K562 (cell line): ENCODE results near the gene ADGRB3. TPM values are rescaled to one million over a fixed set of nuclear protein-coding genes. Genes with fewer than 3 reads are reported as not detected.

Experiments
- ATAC-seq: fragments of 200-7000 bp; cut with Tn5 transposase; 3 replicates; pipeline ENCODE4 v1.9.1; 2020; ENCODE audit warnings: moderate library complexity
- BruUV-seq: library from RNA; stranded (reverse); fragments of 400-500 nt; replicated peaks from 2 replicates; lab custom pipeline; 2021; lab: Mats Ljungman, UMichigan
- CTCF ChIA-PET: fragments of 300-600 bp; formaldehyde crosslinking; extraction: SDS; loops from one replicate; lab custom pipeline; 2021; ENCODE audit warnings: low intra/inter-chr PET ratio; lab: Yijun Ruan, JAX
- POLR2A ChIA-PET: fragments of 300-600, 350-650 bp; sonication (Branson Sonifier 250); formaldehyde crosslinking; extraction: SDS; loops from one replicate; lab custom pipeline; 2021; ENCODE audit warnings: antibody characterized with exemption, inconsistent platforms; lab: Yijun Ruan, JAX
- DNase-seq, 4 experiments: peaks; one replicate each; pipeline versions ENCODE4 v3.0.0 to v3.0.0-alpha.2; 2011 to 2018; ENCODE audit warnings: low spot score in 3 of 4, mixed read lengths in 3 of 4; ENCODE audit errors: extremely low read depth in 1 of 4
- FAIRE-seq: peaks from 2 replicates; lab custom pipeline; 2011; peaks lifted over from hg19 to GRCh38; lab: Jason Lieb, UNC
- H2AFZ ChIP-seq: 2 replicates; pipeline ENCODE4 v1.6.0; 2011; ENCODE audit warnings: low read depth, low read length, control low read depth, inconsistent platforms
- H3K27ac ChIP-seq: fragments of 200-600 bp; 3 replicates; pipeline ENCODE4 v1.8.0; 2011; ENCODE audit warnings: low read depth, mild to moderate bottlenecking, control low read depth, inconsistent platforms, low read length, moderate library complexity, mixed read lengths; ENCODE audit errors: extremely low read depth
- H3K27me3 ChIP-seq, 2 experiments: fragments of 300-600 bp in 1 of 2; 2 replicates in 1 of 2; 3 replicates in 1 of 2; pipeline versions ENCODE4 v1.6.0 to v1.8.0; 2011; ENCODE audit warnings: inconsistent platforms in 2 of 2, low read length in 2 of 2, mild to moderate bottlenecking in 1 of 2, mixed read lengths in 1 of 2, moderate library complexity in 1 of 2; ENCODE audit not compliant: control insufficient read depth in 2 of 2, insufficient read depth in 2 of 2
- H3K36me3 ChIP-seq: fragments of 300-600 bp; 3 replicates; pipeline ENCODE4 v1.8.0; 2011; ENCODE audit warnings: mild to moderate bottlenecking, low read length, inconsistent platforms; ENCODE audit not compliant: control insufficient read depth, insufficient read depth
- H3K4me1 ChIP-seq, 2 experiments: fragments of 200-600 bp in 1 of 2; replicated peaks in 1 of 2; 2 replicates in 1 of 2; 3 replicates in 1 of 2; pipeline versions ENCODE4 v1.5.1 to v1.8.0; 2011; ENCODE audit warnings: inconsistent platforms in 2 of 2, low read length in 2 of 2, mild to moderate bottlenecking in 1 of 2, mixed read lengths in 1 of 2, moderate library complexity in 1 of 2; ENCODE audit not compliant: control insufficient read depth in 2 of 2, insufficient read depth in 2 of 2
- H3K4me2 ChIP-seq: 2 replicates; pipeline ENCODE4 v1.6.1; 2011; ENCODE audit warnings: low read length, control low read depth, inconsistent platforms, mixed read lengths; ENCODE audit not compliant: insufficient read depth
- H3K4me3 ChIP-seq: fragments of 200-600 bp; sonication (generic), shearing (Covaris generic); 2 replicates; pipeline ENCODE4 v1.5.1; 2016; ENCODE audit warnings: control low read depth, inconsistent platforms
- H3K79me2 ChIP-seq: fragments of 200-600 bp; 3 replicates; pipeline ENCODE4 v1.8.0; 2011; ENCODE audit warnings: low read length, inconsistent platforms; ENCODE audit not compliant: control insufficient read depth, insufficient read depth
- H3K9ac ChIP-seq, 2 experiments: 2 replicates each; pipeline versions ENCODE4 v1.6.0 to v1.6.1; 2011; ENCODE audit warnings: low read depth in 2 of 2, low read length in 2 of 2, control low read depth in 1 of 2, inconsistent platforms in 1 of 2, mild to moderate bottlenecking in 1 of 2, mixed read lengths in 1 of 2; ENCODE audit not compliant: insufficient read depth in 1 of 2
- H3K9me1 ChIP-seq: one replicate; pipeline ENCODE4 v1.6.0; 2011; ENCODE audit warnings: inconsistent platforms, mild to moderate bottlenecking, low read length, moderate library complexity; ENCODE audit not compliant: control insufficient read depth, insufficient read depth
- H3K9me3 ChIP-seq: replicated peaks from 2 replicates; pipeline ENCODE4 v1.5.1; 2011; ENCODE audit warnings: low read depth, low read length, inconsistent platforms; ENCODE audit not compliant: control insufficient read depth, insufficient read depth
- H4K20me1 ChIP-seq: replicated peaks from 2 replicates; pipeline ENCODE4 v1.6.1; 2011; ENCODE audit warnings: low read length, inconsistent platforms, mixed read lengths; ENCODE audit not compliant: control insufficient read depth, insufficient read depth
- CEBPG ChIP-seq, 3 experiments: fragments of 200-800 bp in 1 of 3; sonication (Bioruptor generic) in 1 of 3; sonication (generic) in 1 of 3; formaldehyde crosslinking in 1 of 3; IDR thresholded peaks in 2 of 3; conservative IDR thresholded peaks in 1 of 3; 2 replicates each; pipeline versions ENCODE4 v1.6.1 to v1.8.0; 2016 to 2022; ENCODE audit warnings: missing compliant biosample characterization in 2 of 3, missing genetic modification characterization in 2 of 3, mild to moderate bottlenecking in 1 of 3, missing genetic modification reagents in 1 of 3
- CHD1 ChIP-seq: fragments of 200-600 bp; sonication (generic); IDR thresholded peaks from one replicate; pipeline ENCODE4 v1.6.1; 2012; ENCODE audit warnings: mild to moderate bottlenecking, moderate library complexity, low read length, inconsistent platforms
- CREB3 ChIP-seq: fragments of 450-650 bp; conservative IDR thresholded peaks from 2 replicates; pipeline ENCODE4 v1.6.1; 2016; ENCODE audit warnings: missing genetic modification characterization, low read depth, mild to moderate bottlenecking, missing compliant biosample characterization, moderate library complexity
- NR2F6 ChIP-seq: fragments of 450-650 bp; formaldehyde crosslinking; IDR thresholded peaks from 2 replicates; pipeline ENCODE4 v1.4.0; 2020; ENCODE audit warnings: mild to moderate bottlenecking
- PHF21A ChIP-seq: fragments of 450-650 bp; IDR thresholded peaks from 2 replicates; pipeline ENCODE4 v1.6.1; 2017; ENCODE audit warnings: low read depth, borderline replicate concordance
- RFX5 ChIP-seq: IDR thresholded peaks from 2 replicates; pipeline ENCODE4 v1.6.1; 2011; ENCODE audit warnings: low read depth, mild to moderate bottlenecking, improper control_type of control experiment, low read length
- ZBTB7A ChIP-seq: IDR thresholded peaks from 2 replicates; pipeline ENCODE4 v1.6.1; 2011; ENCODE audit warnings: low read depth, mild to moderate bottlenecking, low read length, moderate library complexity, borderline replicate concordance; ENCODE audit not compliant: control insufficient read depth
- ZNF431 ChIP-seq: sonication (generic); formaldehyde crosslinking; IDR thresholded peaks from 2 replicates; pipeline ENCODE4 v1.8.0; 2022; ENCODE audit warnings: mild to moderate bottlenecking, missing genetic modification reagents
- WGBS: fragments of 100-300 bp; shearing (Covaris generic); methylation state at CpG from one replicate; pipeline ENCODE4 v1.1.6; 2016; ENCODE audit warnings: low coverage, mixed read lengths; ENCODE audit not compliant: insufficient coverage; ENCODE audit errors: missing lambda C conversion rate; 5-methylcytosine and 5-hydroxymethylcytosine counted together
- in situ Hi-C: fragments of 300-500 bp; cut with MboI; formaldehyde crosslinking; loops from 4 replicates; pipeline ENCODE4 v1.15.0; 2018; ENCODE audit warnings: inconsistent platforms, mixed read lengths
- intact Hi-C: fragments of 100-400 bp; cut with micrococcal nuclease; formaldehyde crosslinking; loops from 2 replicates; pipeline ENCODE4 v1.14.2; 2022
- polyA plus RNA-seq, 8 experiments: library from polyadenylated mRNA; depleted of rRNA in 4 of 8; stranded (reverse) in 5 of 8; unstranded in 3 of 8; fragments of >200 nt; fragmentation: Nextera tagmentation in 2 of 8; fragmentation: Illumina TruSeq in 1 of 8; extraction: Ambion mirVana in 2 of 8; extraction: Trizol in 1 of 8; gene quantifications; 2 replicates each; pipeline versions ENCODE4 v1.2.1 to v1.2.3, GENCODE V29; 2011 to 2014; ENCODE audit warnings: inconsistent platforms in 1 of 8, missing spikeins in 1 of 8
- total RNA-seq, 7 experiments: library from RNA; depleted of rRNA in 6 of 7; stranded (reverse); fragments of >200 nt in 6 of 7; fragmentation: Illumina TruSeq in 2 of 7; extraction: Trizol in 2 of 7; gene quantifications; 2 replicates each; pipeline versions ENCODE4 v1.2.1 to v1.2.3, GENCODE V29; 2011 to 2021; ENCODE audit warnings: low replicate concordance in 1 of 7

The ADGRB3 gene
- total and polyA plus RNA-seq, 9 of the 15 experiments (the other 6 are each of a cell fraction or from before 2014, with no cell fraction given), result 0.90 to 7.8 (median 2.4) TPM

GRCh38 chr6:69005199-69005598 lies 370.1 kb downstream of the ADGRB3 start:
- POLR2A ChIA-PET, result interaction anchor here (1.2 kb wide), 1 partner anchor 9 kb away, joined by 4 read pairs; no protein-coding TSS in a partner anchor

GRCh38 chr6:69007781-69008180 lies 372.7 kb downstream of the ADGRB3 start:
- DNase-seq, result no peak
- Histone ChIP-seq H4K20me1 (no peaks in the 10 kb centered on the region), H3K79me2 (no peaks in the 10 kb centered on the region)
- TF ChIP-seq ZBTB7A (no peak), ZNF431 (CRISPR knock-in tag) (no peak), CEBPG (CRISPR knock-in tag; IDR thresholded peaks at IDR 0.05) (no peak), CEBPG (tag; conservative IDR thresholded peaks at IDR 0.05 in 1 of 2, IDR thresholded peaks at IDR 0.05 in 1 of 2) (no peak), PHF21A (no peak), CHD1 (no peak), NR2F6 (CRISPR knock-in tag) (no peak), CREB3 (no peak)
- TF ChIP-seq, all 486 proteins: peak for 0
- ATAC-seq (no peak), FAIRE-seq (no peak)
- Histone ChIP-seq H3K4me2 (no peak overlapping the region), H3K36me3 (no peaks in the 10 kb centered on the region), H3K9me1 (no peaks in the 10 kb centered on the region), H3K9ac (no peak overlapping the region), H3K9me3 (no peaks in the 10 kb centered on the region), H3K27ac (no peak overlapping the region), H3K27me3 (no peaks in the 10 kb centered on the region), H3K4me3 (no peak overlapping the region), H3K4me1 (no peaks in the 10 kb centered on the region), H2AFZ (no peak overlapping the region)
- BruUV-seq, result no TSS peak
- in situ Hi-C loops, result no loop called here
- WGBS, result 0% methylated on average over 3 of the region's 3 CpGs
- intact Hi-C loops, result no loop called here
- ChIA-PET POLR2A (no interaction called here), CTCF (no interaction called here)

More at GRCh38 chr6:69005199-69005598, 370.1 kb downstream of the ADGRB3 start:
- Histone ChIP-seq H2AFZ (no peak overlapping the region), H3K4me2 (no peak overlapping the region), H3K4me3 (no peak overlapping the region), H3K79me2 (no peaks in the 10 kb centered on the region), H3K9ac (no peak overlapping the region), H3K4me1 (no peaks in the 10 kb centered on the region), H3K36me3 (no peaks in the 10 kb centered on the region), H3K27me3 (no peaks in the 10 kb centered on the region), H3K27ac (no peak overlapping the region), H3K9me1 (no peaks in the 10 kb centered on the region), H4K20me1 (no peaks in the 10 kb centered on the region), H3K9me3 (no peaks in the 10 kb centered on the region)
- BruUV-seq, result no TSS peak
- intact Hi-C loops, result no loop called here
- no peak for TF ChIP-seq RFX5
- CTCF ChIA-PET, result no interaction called here
- no peak for FAIRE-seq
- no peak for DNase-seq
- 40% methylated on average over 5 of the region's 5 CpGs for WGBS
- ATAC-seq, result no peak
- in situ Hi-C loops, result no loop called here
